ENCODE measurements around the gene SYNGR4.

Gene SYNGR4

GRCh38 chr19:48341515-48342413, 22.4 kb upstream of the SYNGR4 start:
- no peak for DNase-seq

- DNase-seq, result no peak
Observed at GRCh38 chr19:48342414-48342738, 21.8 kb upstream of the SYNGR4 start.

- no peak for DNase-seq
Observed at GRCh38 chr19:48342841-48343540, 21.2 kb upstream of the SYNGR4 start.

GRCh38 chr19:48344892-48345291, 19.3 kb upstream of the SYNGR4 start:
- no peak for DNase-seq

GRCh38 chr19:48346191-48346590, 18.0 kb upstream of the SYNGR4 start:
- no peak for DNase-seq

GRCh38 chr19:48348045-48348444, 16.1 kb upstream of the SYNGR4 start:
- no peak for DNase-seq

- no peak for DNase-seq
Observed at GRCh38 chr19:48348737-48349136, 15.4 kb upstream of the SYNGR4 start.

GRCh38 chr19:48350856-48351255, 13.3 kb upstream of the SYNGR4 start:
- DNase-seq, result no peak

- peak; percentile 28 for DNase-seq
Observed at GRCh38 chr19:48351341-48351752, 12.8 kb upstream of the SYNGR4 start.

GRCh38 chr19:48353677-48354076, 10.5 kb upstream of the SYNGR4 start:
- no peak for DNase-seq

GRCh38 chr19:48354332-48354992, 9.7 kb upstream of the SYNGR4 start:
- no peak for DNase-seq

GRCh38 chr19:48355365-48355954, 8.7 kb upstream of the SYNGR4 start:
- DNase-seq, result no peak

GRCh38 chr19:48359123-48359522, 5.0 kb upstream of the SYNGR4 start:
- no peak for DNase-seq

- DNase-seq, result no peak
Observed at GRCh38 chr19:48361912-48362311, 2.3 kb upstream of the SYNGR4 start.

- peak; percentile 95 for DNase-seq
Observed at GRCh38 chr19:48362716-48363499, 1.3 kb upstream of the SYNGR4 start.

GRCh38 chr19:48363500-48363809, 712 bp upstream of the SYNGR4 start:
- no peak for DNase-seq

- no peak for DNase-seq
Observed at GRCh38 chr19:48364598-48365348, 606 bp downstream of the SYNGR4 start.

GRCh38 chr19:48365602-48366001, 1.4 kb downstream of the SYNGR4 start:
- DNase-seq, result no peak

- DNase-seq, result no peak
Observed at GRCh38 chr19:48367855-48368254, 3.7 kb downstream of the SYNGR4 start.

GRCh38 chr19:48368936-48369335, 4.8 kb downstream of the SYNGR4 start:
- DNase-seq, result no peak

GRCh38 chr19:48370955-48371354, 6.8 kb downstream of the SYNGR4 start:
- DNase-seq, result no peak

- no peak for DNase-seq
Observed at GRCh38 chr19:48371367-48371766, 7.2 kb downstream of the SYNGR4 start.

Measured in NCI-H510A treated with DMSO at 0.1 percent for 48 hours (cell line).